CD14-positive monocyte (primary cell): Measurements from ENCODE around the gene RREB1. TPM values are rescaled to one million over a fixed set of nuclear protein-coding genes. Genes with fewer than 3 reads are reported as not detected.

Experiments
- DNase-seq, 3 donors: peaks; one replicate each; pipeline ENCODE4 v3.0.0-alpha.2; 2011 to 2022
- H2AFZ ChIP-seq: 2 replicates; pipeline ENCODE4 v1.6.0; 2012; ENCODE audit warnings: mild to moderate bottlenecking, low read depth, low read length, inconsistent platforms; ENCODE audit not compliant: insufficient read depth, poor library complexity, severe bottlenecking
- H3K27ac ChIP-seq, 2 donors: 1 replicate in 1 of 2; 2 replicates in 1 of 2; pipeline ENCODE4 v1.5.1; 2012 to 2013; ENCODE audit warnings: low read length in 2 of 2, control low read depth in 1 of 2, inconsistent platforms in 1 of 2, low read depth in 1 of 2, mild to moderate bottlenecking in 1 of 2
- H3K27me3 ChIP-seq, 2 donors: one replicate each; pipeline versions ENCODE4 v1.6.0 to v1.6.1; 2011 to 2013; ENCODE audit warnings: low read length in 2 of 2; ENCODE audit not compliant: control insufficient read depth in 2 of 2, insufficient read depth in 2 of 2
- H3K36me3 ChIP-seq, 2 donors: replicated peaks in 1 of 2; 1 replicate in 1 of 2; 2 replicates in 1 of 2; pipeline versions ENCODE4 v1.5.1 to v1.6.1; 2012 to 2013; ENCODE audit warnings: low read length in 2 of 2, control low read depth in 1 of 2, inconsistent platforms in 1 of 2, mild to moderate bottlenecking in 1 of 2; ENCODE audit not compliant: insufficient read depth in 2 of 2, control insufficient read depth in 1 of 2
- H3K4me1 ChIP-seq, 2 donors: 1 replicate in 1 of 2; 2 replicates in 1 of 2; pipeline versions ENCODE4 v1.5.1 to v1.6.1; 2012 to 2013; ENCODE audit warnings: low read length in 2 of 2, control low read depth in 1 of 2, inconsistent platforms in 1 of 2, mild to moderate bottlenecking in 1 of 2, moderate library complexity in 1 of 2; ENCODE audit not compliant: insufficient read depth in 2 of 2, control insufficient read depth in 1 of 2
- H3K4me2 ChIP-seq: replicated peaks from 2 replicates; pipeline ENCODE3; 2012; ENCODE audit warnings: low read length, moderate library complexity, mild to moderate bottlenecking; ENCODE audit not compliant: poor library complexity, severe bottlenecking; ENCODE audit errors: extremely low read depth
- H3K4me3 ChIP-seq, 3 experiments: fragments of 200-600 bp in 1 of 3; sonication (generic) in 1 of 3; replicated peaks in 1 of 3; 1 replicate in 2 of 3; 2 replicates in 1 of 3; pipeline ENCODE4 v1.5.1; 2011 to 2013; ENCODE audit warnings: low read length in 3 of 3, mild to moderate bottlenecking in 3 of 3, control low read depth in 2 of 3, low read depth in 2 of 3, inconsistent platforms in 1 of 3, moderate library complexity in 1 of 3
- H3K79me2 ChIP-seq: 2 replicates; pipeline ENCODE4 v1.6.0; 2012; ENCODE audit warnings: mild to moderate bottlenecking, control low read depth, inconsistent platforms, low read length, moderate library complexity; ENCODE audit not compliant: insufficient read depth
- H3K9ac ChIP-seq: 2 replicates; pipeline ENCODE4 v1.6.0; 2017; ENCODE audit warnings: low read length, mild to moderate bottlenecking; ENCODE audit not compliant: insufficient read depth, poor library complexity, severe bottlenecking
- H3K9me3 ChIP-seq, 2 donors: replicated peaks in 1 of 2; 1 replicate in 1 of 2; 2 replicates in 1 of 2; pipeline versions ENCODE4 v1.5.1 to v1.6.1; 2012 to 2013; ENCODE audit warnings: low read length in 2 of 2, control low read depth in 1 of 2; ENCODE audit not compliant: control insufficient read depth in 1 of 2, insufficient read depth in 1 of 2
- H4K20me1 ChIP-seq: 2 replicates; pipeline ENCODE4 v1.6.0; 2012; ENCODE audit warnings: mild to moderate bottlenecking, low read length, control low read depth, moderate library complexity; ENCODE audit not compliant: insufficient read depth
- H3K27ac Mint-ChIP-seq, 7 donors: one replicate each; pipeline ENCODE4 v1.8.0; 2020; ENCODE audit warnings: mild to moderate bottlenecking in 7 of 7, mixed read lengths in 7 of 7, moderate library complexity in 6 of 7, inconsistent platforms in 2 of 7
- H3K27me3 Mint-ChIP-seq, 3 donors: one replicate each; pipeline ENCODE4 v1.8.0; 2021 to 2022; ENCODE audit warnings: low read depth in 3 of 3, mild to moderate bottlenecking in 3 of 3, mixed read lengths in 3 of 3, moderate library complexity in 3 of 3, inconsistent platforms in 1 of 3
- H3K36me3 Mint-ChIP-seq, 2 donors: one replicate each; pipeline ENCODE4 v1.8.0; 2020; ENCODE audit warnings: mixed read lengths in 2 of 2, inconsistent platforms in 1 of 2, mild to moderate bottlenecking in 1 of 2
- H3K4me1 Mint-ChIP-seq: one replicate; pipeline ENCODE4 v1.8.0; 2020; ENCODE audit warnings: mild to moderate bottlenecking, mixed read lengths
- H3K4me3 Mint-ChIP-seq, 2 donors: one replicate each; pipeline ENCODE4 v1.8.0; 2020; ENCODE audit warnings: mild to moderate bottlenecking in 2 of 2, mixed read lengths in 2 of 2, moderate library complexity in 1 of 2
- H3K9me3 Mint-ChIP-seq, 7 donors: one replicate each; pipeline ENCODE4 v1.8.0; 2020 to 2022; ENCODE audit warnings: mixed read lengths in 7 of 7, mild to moderate bottlenecking in 6 of 7, moderate library complexity in 6 of 7, inconsistent platforms in 2 of 7
- CTCF ChIP-seq: fragments of 200-600 bp; IDR thresholded peaks from one replicate; pipeline ENCODE4 v1.8.0; 2022; ENCODE audit warnings: antibody characterized with exemption, mild to moderate bottlenecking
- WGBS: methylation state at CpG from one replicate; pipeline ENCODE4 v1.1.5; 2013; ENCODE audit warnings: missing lambda C conversion rate; ENCODE audit not compliant: insufficient coverage; 5-methylcytosine and 5-hydroxymethylcytosine counted together
- intact Hi-C, 2 donors: fragments of 100-400 bp; cut with micrococcal nuclease; formaldehyde crosslinking; loops; one replicate each; pipeline versions ENCODE4 v1.15.0 to v1.15.1; 2023
- polyA plus RNA-seq, 3 donors: library from polyadenylated mRNA; depleted of rRNA in 1 of 3; unstranded in 2 of 3; stranded (reverse) in 1 of 3; fragments of 300-500 nt in 2 of 3; fragments of >200 nt in 1 of 3; fragmentation: Illumina TruSeq in 2 of 3; gene quantifications; 1 replicate in 2 of 3; 2 replicates in 1 of 3; pipeline ENCODE4 v1.2.3, GENCODE V29; 2012 to 2021

The RREB1 gene
- polyA plus RNA-seq, 3 donors = 2.1 to 15.3 (median 5.6) TPM

DNA sequence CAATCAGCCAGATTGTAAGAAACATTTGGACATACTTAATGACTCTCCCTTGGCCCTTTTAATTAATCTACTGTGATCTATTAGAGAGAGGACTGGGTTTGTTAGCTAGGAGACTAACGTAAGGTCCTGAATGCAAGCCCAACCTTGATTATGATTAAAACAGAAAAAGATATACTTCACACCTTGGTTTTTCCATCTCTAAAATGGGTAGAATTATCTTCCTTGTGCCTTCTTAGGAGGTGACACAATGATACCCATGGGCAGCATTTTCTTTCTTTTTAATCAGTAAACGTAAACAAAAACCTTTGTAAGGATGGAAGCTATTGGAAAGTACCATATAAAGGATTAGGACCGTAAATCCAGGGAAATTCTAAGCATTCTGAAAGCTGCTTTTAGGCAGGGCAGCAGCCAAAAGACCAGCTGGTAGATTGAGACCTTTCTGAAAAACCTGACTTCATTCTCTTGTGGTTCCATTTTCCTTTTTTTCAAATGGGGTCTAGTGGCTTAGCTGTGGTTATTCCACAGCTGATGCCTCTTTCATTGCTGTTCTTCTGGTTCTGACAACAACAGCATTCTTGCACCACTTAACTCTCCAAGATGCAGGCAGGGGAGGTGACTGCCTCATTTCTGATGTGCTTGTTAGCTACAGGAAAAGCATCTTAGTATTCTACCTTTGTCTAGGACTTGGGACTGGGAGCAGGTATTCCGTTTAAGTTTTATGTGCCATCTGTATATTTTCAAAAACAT, 27.4 kb downstream of the RREB1 start:
- H3K9me3 ChIP-seq = no peaks in the 10 kb centered on the region
- no peak overlapping the region for H3K4me3 Mint-ChIP-seq
- peaks cover 100% of the 10 kb centered on the region for H3K79me2 ChIP-seq
- H4K20me1 ChIP-seq = peaks cover 70% of the 10 kb centered on the region
- 83% methylated on average over 1 of the region's 4 CpGs for WGBS
- peaks cover 54% of the 10 kb centered on the region for H3K4me1 Mint-ChIP-seq
- H3K9me3 Mint-ChIP-seq = no peaks in the 10 kb centered on the region
- peak overlapping the region in 1 of 2 donors; percentile 46 for H3K27ac ChIP-seq
- no peak overlapping the region for H3K9ac ChIP-seq
- peaks cover 18 to 20% of the 10 kb centered on the region in 2 donors for H3K36me3 Mint-ChIP-seq
- no peak for DNase-seq
- TF ChIP-seq CTCF = no peak
- no peak overlapping the region for H3K4me2 ChIP-seq
- intact Hi-C loops = no loop called here
- H3K36me3 ChIP-seq = peaks cover 0 to 8% of the 10 kb centered on the region in 2 donors
- H2AFZ ChIP-seq = no peak overlapping the region
- H3K4me3 ChIP-seq = no peak overlapping the region
- no peaks in the 10 kb centered on the region for H3K27me3 ChIP-seq
- peaks cover 38 to 50% of the 10 kb centered on the region in 2 donors for H3K4me1 ChIP-seq
- H3K27me3 Mint-ChIP-seq = no peaks in the 10 kb centered on the region
- peak overlapping the region in 2 of 7 donors; percentile 4 to 10 for H3K27ac Mint-ChIP-seq

DNA sequence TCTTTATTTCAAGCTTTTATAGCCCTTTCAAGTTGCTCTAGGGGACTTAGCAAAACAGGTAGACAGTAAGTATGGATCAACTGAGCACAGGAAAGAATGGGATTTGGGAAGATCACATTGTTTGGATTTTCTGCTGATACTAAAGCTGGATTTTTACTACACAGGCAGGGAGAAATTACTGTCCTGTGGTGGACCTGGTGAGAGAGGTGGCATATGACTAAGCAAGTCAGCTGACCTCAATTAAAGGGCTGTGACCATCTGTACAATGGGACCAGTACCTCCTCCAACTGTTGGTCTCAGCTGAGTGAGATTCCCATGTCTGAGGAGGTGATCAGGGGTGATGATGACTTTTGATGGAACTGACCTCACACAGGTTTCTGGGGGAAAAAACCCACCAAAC, 28.0 kb downstream of the RREB1 start:
- DNase-seq = peak in 1 of 3 donors; percentile 50
- Histone ChIP-seq H3K36me3 (peaks cover 0 to 8% of the 10 kb centered on the region in 2 donors), H3K79me2 (peaks cover 100% of the 10 kb centered on the region), H3K27ac (peak overlapping the region in 1 of 2 donors; percentile 46), H3K9me3 (no peaks in the 10 kb centered on the region), H3K4me3 (no peak overlapping the region), H2AFZ (no peak overlapping the region), H3K4me1 (peaks cover 37 to 50% of the 10 kb centered on the region in 2 donors), H3K9ac (no peak overlapping the region), H3K27me3 (no peaks in the 10 kb centered on the region), H4K20me1 (peaks cover 69% of the 10 kb centered on the region), H3K4me2 (no peak overlapping the region)
- no peak for TF ChIP-seq CTCF
- H3K4me1 Mint-ChIP-seq = peaks cover 53% of the 10 kb centered on the region
- no peak overlapping the region for H3K4me3 Mint-ChIP-seq
- no peaks in the 10 kb centered on the region for H3K9me3 Mint-ChIP-seq
- H3K36me3 Mint-ChIP-seq = peaks cover 18 to 20% of the 10 kb centered on the region in 2 donors
- no peaks in the 10 kb centered on the region for H3K27me3 Mint-ChIP-seq
- H3K27ac Mint-ChIP-seq = peak overlapping the region in 3 of 7 donors; percentile 4 to 75 (median 13)
- intact Hi-C loops = no loop called here
